Measurements from ENCODE around the gene PAQR4. TPM values are rescaled to one million over a fixed set of nuclear protein-coding genes. Genes with fewer than 3 reads are reported as not detected.

PAQR4 gene
- total RNA-seq, 1 donor from 2014 or later: 49.9 TPM

GRCh38 chr16:2950353-2950724 lies 18.8 kb upstream of the PAQR4 start:
- Mint-ChIP-seq H3K4me3 (ENCODE audit: low read depth) (no peak overlapping the region), H3K27ac (no peak overlapping the region), H3K9me3 (no peaks in the 10 kb centered on the region), H3K4me1 (ENCODE audit: low read depth) (no peaks in the 10 kb centered on the region), H3K27me3 (ENCODE audit: low read depth) (peaks cover 2% of the 10 kb centered on the region), H3K36me3 (ENCODE audit: low read depth) (no peaks in the 10 kb centered on the region)
- no peak for DNase-seq (ENCODE audit: low spot score)
- intact Hi-C loops (cut with micrococcal nuclease): no loop called here

DNA sequence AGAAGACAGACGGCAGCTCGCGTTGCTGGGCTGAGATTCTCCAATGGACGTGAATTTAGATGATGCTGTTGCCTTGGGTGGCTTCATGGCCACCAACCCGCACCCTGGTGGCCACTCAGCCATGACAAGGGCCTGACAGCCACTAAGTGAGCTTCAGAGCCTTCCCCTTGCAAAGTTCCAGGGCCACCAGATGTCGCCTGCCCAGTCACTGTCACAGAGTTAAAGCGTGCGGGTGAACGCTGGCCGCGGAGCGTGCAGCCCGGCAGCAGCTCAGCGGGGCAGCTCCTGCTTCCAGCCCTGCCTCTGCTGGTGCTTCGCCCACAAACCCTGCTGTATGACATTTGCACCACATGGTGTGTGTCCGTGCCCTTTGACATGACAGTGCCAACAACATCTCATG lies 18.4 kb upstream of the PAQR4 start:
- intact Hi-C loops (cut with micrococcal nuclease): no loop called here
- Mint-ChIP-seq H3K36me3 (ENCODE audit: low read depth) (no peaks in the 10 kb centered on the region), H3K27ac (no peak overlapping the region), H3K4me3 (ENCODE audit: low read depth) (no peak overlapping the region), H3K9me3 (no peaks in the 10 kb centered on the region), H3K4me1 (ENCODE audit: low read depth) (no peaks in the 10 kb centered on the region), H3K27me3 (ENCODE audit: low read depth) (peaks cover 2% of the 10 kb centered on the region)
- DNase-seq (ENCODE audit: low spot score): no peak

GRCh38 chr16:2952679-2953078 lies 16.5 kb upstream of the PAQR4 start:
- Mint-ChIP-seq H3K4me1 (ENCODE audit: low read depth) (no peaks in the 10 kb centered on the region), H3K9me3 (no peaks in the 10 kb centered on the region), H3K27me3 (ENCODE audit: low read depth) (peaks cover 5% of the 10 kb centered on the region), H3K36me3 (ENCODE audit: low read depth) (no peaks in the 10 kb centered on the region), H3K27ac (no peak overlapping the region), H3K4me3 (ENCODE audit: low read depth) (no peak overlapping the region)
- intact Hi-C loops (cut with micrococcal nuclease): no loop called here
- DNase-seq (ENCODE audit: low spot score): no peak

DNA sequence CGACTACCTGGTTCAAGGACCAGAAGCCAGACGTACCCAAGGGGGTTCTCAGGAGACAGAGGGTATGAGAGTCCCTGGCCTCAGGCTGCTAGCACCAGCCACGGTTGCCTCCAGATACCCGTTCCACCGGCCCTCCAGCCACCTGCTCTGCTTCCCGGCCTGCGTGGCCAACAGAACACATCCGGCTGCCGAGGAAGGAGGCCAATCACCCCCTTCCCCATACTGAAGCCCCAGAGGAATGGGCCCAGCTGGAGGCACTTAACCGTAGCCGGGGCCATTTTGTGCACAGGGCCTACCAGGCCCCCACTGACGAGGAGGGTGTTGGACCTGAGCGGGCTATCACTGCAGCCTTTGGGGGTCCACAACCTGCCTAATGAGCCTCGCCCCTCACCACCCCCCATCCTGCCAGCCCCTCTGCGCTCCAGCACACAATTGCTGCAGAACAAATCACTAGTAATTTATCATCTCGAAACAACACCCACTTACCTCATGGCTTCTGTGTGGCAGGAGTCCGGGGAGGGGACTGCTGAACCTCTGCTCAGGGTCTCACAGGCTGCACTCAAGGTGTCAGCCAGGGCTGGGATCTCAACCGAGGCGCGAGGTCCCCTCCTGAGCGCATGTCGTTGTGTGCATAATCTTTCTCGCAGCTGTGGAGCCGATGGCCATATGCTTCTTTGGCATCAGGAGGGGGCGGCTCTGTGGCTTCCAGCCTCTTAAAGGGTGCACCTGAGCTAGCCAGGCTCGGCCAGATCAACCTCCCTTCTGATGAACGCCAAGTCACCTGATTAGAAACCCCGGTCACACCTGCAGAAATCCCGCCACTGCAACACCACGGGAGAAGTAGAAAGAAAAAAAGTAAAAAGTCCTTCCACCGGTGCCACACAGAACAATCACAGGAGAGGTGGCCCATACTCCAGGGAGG lies 15.2 kb upstream of the PAQR4 start:
- H3K27ac Mint-ChIP-seq: no peak overlapping the region
- no peaks in the 10 kb centered on the region for H3K4me1 Mint-ChIP-seq (ENCODE audit: low read depth)
- no peaks in the 10 kb centered on the region for H3K9me3 Mint-ChIP-seq
- no peak for DNase-seq (ENCODE audit: low spot score)
- H3K36me3 Mint-ChIP-seq (ENCODE audit: low read depth): no peaks in the 10 kb centered on the region
- intact Hi-C loops (cut with micrococcal nuclease): no loop called here
- peaks cover 6% of the 10 kb centered on the region for H3K27me3 Mint-ChIP-seq (ENCODE audit: low read depth)
- H3K4me3 Mint-ChIP-seq (ENCODE audit: low read depth): no peak overlapping the region

GRCh38 chr16:2954656-2955381 lies 14.3 kb upstream of the PAQR4 start:
- intact Hi-C loops (cut with micrococcal nuclease): no loop called here
- Mint-ChIP-seq H3K36me3 (ENCODE audit: low read depth) (no peaks in the 10 kb centered on the region), H3K4me1 (ENCODE audit: low read depth) (no peaks in the 10 kb centered on the region), H3K4me3 (ENCODE audit: low read depth) (no peak overlapping the region), H3K9me3 (no peaks in the 10 kb centered on the region), H3K27me3 (ENCODE audit: low read depth) (peaks cover 7% of the 10 kb centered on the region), H3K27ac (no peak overlapping the region)
- no peak for DNase-seq (ENCODE audit: low spot score)

DNA sequence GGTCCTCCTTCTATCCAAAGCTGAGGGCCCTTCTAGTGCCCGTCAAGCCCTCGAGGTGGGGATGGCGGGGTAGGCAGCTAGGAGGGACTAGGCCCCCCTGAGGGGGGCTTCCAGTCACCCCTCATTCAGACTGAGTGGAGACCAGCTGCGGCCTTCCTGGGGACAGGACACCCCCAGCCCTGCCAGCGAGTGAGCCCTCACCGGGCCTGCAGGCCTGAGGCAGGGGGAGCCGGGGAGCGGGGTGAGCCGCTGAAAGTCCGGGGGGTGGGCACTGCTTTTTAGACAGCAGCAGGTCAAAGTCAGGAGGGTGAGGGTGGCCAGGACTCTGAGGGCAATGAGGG lies 13.7 kb upstream of the PAQR4 start:
- Mint-ChIP-seq H3K27me3 (ENCODE audit: low read depth) (peaks cover 9% of the 10 kb centered on the region), H3K27ac (no peak overlapping the region), H3K4me3 (ENCODE audit: low read depth) (no peak overlapping the region), H3K9me3 (no peaks in the 10 kb centered on the region), H3K36me3 (ENCODE audit: low read depth) (no peaks in the 10 kb centered on the region), H3K4me1 (ENCODE audit: low read depth) (no peaks in the 10 kb centered on the region)
- no peak for DNase-seq (ENCODE audit: low spot score)
- intact Hi-C loops (cut with micrococcal nuclease): no loop called here

- no peak overlapping the region for H3K27ac Mint-ChIP-seq
- H3K36me3 Mint-ChIP-seq (ENCODE audit: low read depth): no peaks in the 10 kb centered on the region
- no peaks in the 10 kb centered on the region for H3K9me3 Mint-ChIP-seq
- H3K27me3 Mint-ChIP-seq (ENCODE audit: low read depth): peaks cover 9% of the 10 kb centered on the region
- intact Hi-C loops (cut with micrococcal nuclease): no loop called here
- no peak overlapping the region for H3K4me3 Mint-ChIP-seq (ENCODE audit: low read depth)
- no peaks in the 10 kb centered on the region for H3K4me1 Mint-ChIP-seq (ENCODE audit: low read depth)
- no peak for DNase-seq (ENCODE audit: low spot score)
Observed at GRCh38 chr16:2955779-2956578, 13.2 kb upstream of the PAQR4 start.

- intact Hi-C loops (cut with micrococcal nuclease): no loop called here
- no peaks in the 10 kb centered on the region for H3K36me3 Mint-ChIP-seq (ENCODE audit: low read depth)
- no peaks in the 10 kb centered on the region for H3K4me1 Mint-ChIP-seq (ENCODE audit: low read depth)
- no peak overlapping the region for H3K4me3 Mint-ChIP-seq (ENCODE audit: low read depth)
- no peak for DNase-seq (ENCODE audit: low spot score)
- H3K9me3 Mint-ChIP-seq: no peaks in the 10 kb centered on the region
- H3K27me3 Mint-ChIP-seq (ENCODE audit: low read depth): peaks cover 9% of the 10 kb centered on the region
- no peak overlapping the region for H3K27ac Mint-ChIP-seq
Observed at GRCh38 chr16:2956579-2956956, 12.6 kb upstream of the PAQR4 start.

DNA sequence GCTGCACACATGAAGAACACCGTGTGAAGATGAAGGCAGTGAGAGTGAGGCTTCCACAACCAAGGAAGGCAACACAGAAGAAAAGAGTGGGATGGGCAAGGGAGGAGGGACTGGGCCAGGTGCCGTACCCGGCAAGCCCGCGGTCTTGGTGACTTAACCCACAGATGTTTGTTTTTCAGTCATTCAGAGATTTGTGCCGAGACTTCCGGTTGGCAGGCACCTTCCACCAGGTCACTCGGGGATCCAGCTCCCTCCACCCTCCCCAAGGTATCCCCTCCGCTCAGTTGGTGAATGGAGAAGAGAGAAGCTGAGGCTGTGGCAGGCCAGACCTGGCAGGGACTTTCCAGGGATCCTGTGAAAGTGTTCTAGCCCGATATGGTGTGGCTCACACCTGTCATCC lies 9.9 kb upstream of the PAQR4 start:
- H3K36me3 Mint-ChIP-seq (ENCODE audit: low read depth): no peaks in the 10 kb centered on the region
- peaks cover 6% of the 10 kb centered on the region for H3K4me1 Mint-ChIP-seq (ENCODE audit: low read depth)
- no peaks in the 10 kb centered on the region for H3K9me3 Mint-ChIP-seq
- intact Hi-C loops (cut with micrococcal nuclease): no loop called here
- peaks cover 21% of the 10 kb centered on the region for H3K27me3 Mint-ChIP-seq (ENCODE audit: low read depth)
- no peak overlapping the region for H3K4me3 Mint-ChIP-seq (ENCODE audit: low read depth)
- H3K27ac Mint-ChIP-seq: no peak overlapping the region
- no peak for DNase-seq (ENCODE audit: low spot score)

DNA sequence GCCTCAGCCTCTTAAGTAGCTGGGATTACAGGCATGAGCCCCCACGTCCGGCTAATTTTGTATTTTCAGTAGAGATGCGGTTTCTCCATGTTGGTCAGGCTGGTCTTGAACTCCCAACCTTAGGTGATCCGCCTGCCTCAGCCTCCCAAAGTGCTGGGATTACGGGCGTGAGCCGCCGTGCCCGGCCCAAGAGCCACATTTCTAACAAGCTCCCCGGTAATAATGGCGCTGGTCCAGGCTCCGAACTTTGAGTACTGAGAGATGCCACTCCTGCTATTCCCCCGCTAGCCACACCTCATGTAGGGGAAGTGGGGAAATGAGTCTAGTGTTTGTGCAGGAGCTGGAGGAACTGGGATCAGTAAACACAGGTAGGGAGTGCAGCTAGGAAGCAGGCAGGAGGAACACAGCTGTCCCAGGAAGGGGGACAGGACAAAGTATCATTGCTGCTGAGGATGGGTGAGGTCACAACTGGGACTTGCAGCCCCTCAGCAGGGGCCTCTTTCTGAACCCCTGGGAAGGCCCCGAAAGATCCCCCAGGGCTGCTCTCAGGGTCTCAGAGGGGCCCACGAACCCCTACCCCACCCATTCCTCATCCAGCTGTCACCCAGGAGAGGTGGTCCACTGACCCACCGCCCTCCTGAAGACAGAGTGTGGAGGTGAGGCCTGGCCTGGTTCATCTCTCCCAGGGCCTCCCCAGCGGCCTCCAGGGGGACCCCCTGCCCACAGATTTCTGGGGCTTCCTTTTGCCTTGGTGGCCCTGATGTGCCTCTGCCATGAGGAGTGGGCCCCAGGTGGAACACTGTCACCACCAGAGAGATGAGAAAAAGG lies 8.8 kb upstream of the PAQR4 start:
- peaks cover 6% of the 10 kb centered on the region for H3K4me1 Mint-ChIP-seq (ENCODE audit: low read depth)
- intact Hi-C loops (cut with micrococcal nuclease): no loop called here
- H3K36me3 Mint-ChIP-seq (ENCODE audit: low read depth): no peaks in the 10 kb centered on the region
- no peaks in the 10 kb centered on the region for H3K9me3 Mint-ChIP-seq
- H3K27ac Mint-ChIP-seq: no peak overlapping the region
- peaks cover 23% of the 10 kb centered on the region for H3K27me3 Mint-ChIP-seq (ENCODE audit: low read depth)
- no peak overlapping the region for H3K4me3 Mint-ChIP-seq (ENCODE audit: low read depth)
- DNase-seq (ENCODE audit: low spot score): no peak

DNA sequence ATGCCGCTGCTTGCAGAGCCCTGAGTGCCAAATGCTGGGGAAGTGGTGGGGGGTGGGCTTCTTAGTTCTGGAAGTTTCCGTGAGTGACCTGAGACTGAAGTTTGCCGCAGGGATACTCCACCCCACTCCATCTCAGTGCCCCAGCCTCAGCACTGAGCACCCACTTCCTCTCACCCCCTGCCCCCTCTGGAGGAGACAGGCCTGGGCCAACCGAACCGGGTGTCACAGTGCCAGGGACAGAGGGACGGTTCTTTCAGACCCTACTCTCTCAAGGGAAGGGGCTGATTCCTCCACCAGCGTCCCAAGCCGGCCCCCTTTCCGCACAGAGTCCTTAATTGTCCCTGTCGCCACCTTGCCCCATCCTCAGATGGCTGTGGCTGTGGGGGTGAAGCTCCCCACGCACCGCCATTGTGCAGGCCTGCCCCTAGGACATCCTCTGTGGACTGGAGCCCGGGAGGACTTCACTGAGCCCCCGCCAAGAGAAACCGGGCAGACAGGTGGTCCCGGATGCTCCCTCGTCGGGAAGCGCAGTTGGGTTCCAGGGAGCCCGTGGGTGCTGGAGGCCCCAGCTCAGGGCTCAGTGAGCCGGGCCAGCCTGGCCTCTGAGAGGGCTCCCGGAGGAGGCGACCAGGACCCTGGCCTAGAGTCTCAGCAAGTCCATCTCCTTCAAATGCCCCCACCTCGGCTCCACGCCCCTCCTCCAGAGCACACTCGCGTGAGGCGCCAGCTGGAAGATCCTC lies 6.6 kb upstream of the PAQR4 start:
- intact Hi-C loops (cut with micrococcal nuclease): no loop called here
- Mint-ChIP-seq H3K27ac (no peak overlapping the region), H3K27me3 (ENCODE audit: low read depth) (peaks cover 23% of the 10 kb centered on the region), H3K9me3 (no peaks in the 10 kb centered on the region), H3K4me3 (ENCODE audit: low read depth) (no peak overlapping the region), H3K4me1 (ENCODE audit: low read depth) (peaks cover 9% of the 10 kb centered on the region), H3K36me3 (ENCODE audit: low read depth) (no peaks in the 10 kb centered on the region)
- DNase-seq (ENCODE audit: low spot score): no peak

Measured in activated T-helper 2 cell treated with anti-CD3 and anti-CD28 coated beads, Interferon-gamma antibody, Interleukin-2, Interleukin-4, amounts not matched to agents 10 μg/mL and 5 μg/mL and 100 μg/mL, durations not matched to agents 14 hours and 24 hours and 36 hours (primary cell).